HUES6 (cell line): ENCODE data around the gene DHRS1.
A peak's percentile ranks its signal among the peaks of the same experiment; 100 is the strongest.
"Not testable (repeated sequence)": the region's sequence is repeated elsewhere in the genome, so short reads cannot be mapped to it uniquely, and the experiment has no call there.

Source experiments
- H3K27ac ChIP-seq: 2 replicates; pipeline ENCODE4 v1.7.0; 2013; ENCODE audit warnings: low read depth, mild to moderate bottlenecking, low read length, inconsistent platforms
- H3K27me3 ChIP-seq: 2 replicates; pipeline ENCODE4 v1.6.1; 2013; ENCODE audit warnings: low read length; ENCODE audit not compliant: control insufficient read depth, insufficient read depth
- H3K36me3 ChIP-seq: 2 replicates; pipeline ENCODE4 v1.6.1; 2013; ENCODE audit warnings: low read length; ENCODE audit not compliant: control insufficient read depth, insufficient read depth
- H3K4me1 ChIP-seq: 2 replicates; pipeline ENCODE4 v1.6.1; 2013; ENCODE audit warnings: low read length; ENCODE audit not compliant: control insufficient read depth, insufficient read depth
- H3K4me3 ChIP-seq: 2 replicates; pipeline ENCODE4 v1.5.1; 2013; ENCODE audit warnings: low read depth, low read length
- H3K9ac ChIP-seq: one replicate; pipeline ENCODE4 v1.6.1; 2013; ENCODE audit warnings: mild to moderate bottlenecking, low read length
- H3K9me3 ChIP-seq: 2 replicates; pipeline ENCODE4 v1.6.1; 2013; ENCODE audit warnings: low read depth, low read length; ENCODE audit not compliant: control insufficient read depth, insufficient read depth

The DHRS1 gene

GRCh38 chr14:24251880-24252288 lies 47.7 kb downstream of the DHRS1 start:
- Histone ChIP-seq H3K36me3 (peaks cover 5% of the 10 kb centered on the region; the same call in 1 of the 2 replicates), H3K4me1 (no peaks in the 10 kb centered on the region), H3K4me3 (no peak overlapping the region), H3K9ac (no peak overlapping the region), H3K9me3 (no peaks in the 10 kb centered on the region), H3K27me3 (no peaks in the 10 kb centered on the region), H3K27ac (no peak overlapping the region)

- Histone ChIP-seq H3K27me3 (no peaks in the 10 kb centered on the region), H3K9me3 (no peaks in the 10 kb centered on the region), H3K36me3 (peaks cover 5% of the 10 kb centered on the region; the same call in 1 of the 2 replicates), H3K4me3 (no peak overlapping the region), H3K4me1 (no peaks in the 10 kb centered on the region), H3K27ac (no peak overlapping the region), H3K9ac (no peak overlapping the region)
Measured at GRCh38 chr14:24250354-24250753, 49.2 kb downstream of the DHRS1 start.

GRCh38 chr14:24249230-24250021 lies 50.2 kb downstream of the DHRS1 start:
- Histone ChIP-seq H3K4me3 (no peak overlapping the region), H3K4me1 (no peaks in the 10 kb centered on the region), H3K27me3 (no peaks in the 10 kb centered on the region), H3K9me3 (no peaks in the 10 kb centered on the region), H3K36me3 (no peaks in the 10 kb centered on the region), H3K9ac (no peak overlapping the region), H3K27ac (no peak overlapping the region)

DNA sequence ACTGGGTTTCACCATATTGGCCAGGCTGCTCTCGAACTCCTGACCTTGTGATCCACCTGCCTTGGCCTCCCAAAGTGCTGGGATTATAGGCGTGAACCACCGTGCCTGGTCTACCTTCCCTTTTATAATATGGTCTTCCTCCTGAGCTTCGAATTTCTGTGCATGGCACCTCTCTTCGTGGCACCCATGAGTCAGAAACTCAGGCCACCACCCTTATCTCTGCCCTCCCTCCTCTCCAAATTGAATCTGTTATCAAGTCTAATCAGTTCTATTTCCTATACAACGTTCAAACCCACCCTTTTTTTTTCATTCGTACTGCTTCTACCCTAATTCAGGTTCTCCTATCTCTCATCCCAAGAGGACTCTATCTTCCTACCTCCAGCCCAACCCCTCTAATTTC lies 52.2 kb downstream of the DHRS1 start:
- no peak overlapping the region for H3K9ac ChIP-seq
- peaks cover 6% of the 10 kb centered on the region; the same call in 1 of the 2 replicates for H3K4me1 ChIP-seq
- H3K27ac ChIP-seq: no peak overlapping the region

GRCh38 chr14:24246765-24247212 lies 52.8 kb downstream of the DHRS1 start:
- H3K27ac ChIP-seq: no peak overlapping the region
- no peaks in the 10 kb centered on the region for H3K9me3 ChIP-seq
- H3K4me1 ChIP-seq: peaks cover 6% of the 10 kb centered on the region; the same call in 1 of the 2 replicates
- no peaks in the 10 kb centered on the region for H3K36me3 ChIP-seq
- no peak overlapping the region for H3K9ac ChIP-seq
- no peak overlapping the region for H3K4me3 ChIP-seq
- no peaks in the 10 kb centered on the region for H3K27me3 ChIP-seq

More for the DNA sequence above, 52.2 kb downstream of the DHRS1 start:
- Histone ChIP-seq H3K4me3 (no peak overlapping the region), H3K36me3 (no peaks in the 10 kb centered on the region), H3K27me3 (no peaks in the 10 kb centered on the region), H3K9me3 (no peaks in the 10 kb centered on the region)

GRCh38 chr14:24245350-24245749 lies 54.2 kb downstream of the DHRS1 start:
- not testable (repeated sequence) for H3K27me3 ChIP-seq, H3K4me3 ChIP-seq, H3K9me3 ChIP-seq, H3K9ac ChIP-seq, H3K36me3 ChIP-seq, H3K27ac ChIP-seq, H3K4me1 ChIP-seq

DNA sequence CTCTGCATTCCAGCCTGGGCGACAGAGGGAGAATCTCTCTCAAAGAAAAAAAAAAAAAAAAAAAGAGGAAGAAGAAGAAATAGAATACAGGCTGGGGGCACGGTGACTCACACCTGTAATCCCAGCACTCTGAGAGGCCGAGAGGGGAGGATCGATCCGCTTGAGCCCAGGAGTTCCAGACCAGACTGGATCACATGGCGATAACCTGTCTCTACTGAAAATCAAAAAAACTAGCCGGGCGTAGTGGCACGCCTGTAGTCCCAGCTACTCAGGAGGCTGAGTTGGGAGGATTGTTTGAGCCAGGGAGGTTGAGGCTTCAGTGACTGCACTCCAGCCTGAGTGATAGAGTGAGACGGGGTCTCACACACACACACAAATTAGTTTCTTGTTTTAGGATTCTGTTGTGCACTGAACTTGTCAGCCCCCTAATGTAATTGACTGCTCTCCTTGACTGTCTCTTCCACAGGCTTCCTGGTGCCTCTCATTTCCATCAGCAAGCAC lies 56.2 kb downstream of the DHRS1 start:
- H3K9me3 ChIP-seq: no peaks in the 10 kb centered on the region
- peak overlapping the region; percentile 80 for H3K9ac ChIP-seq
- H3K4me1 ChIP-seq: peaks cover 10% of the 10 kb centered on the region
- peak overlapping the region; percentile 92 for H3K4me3 ChIP-seq
- H3K27ac ChIP-seq: peak overlapping the region; percentile 95; the same call in 1 of the 2 replicates
- H3K36me3 ChIP-seq: peaks cover 28% of the 10 kb centered on the region
- no peaks in the 10 kb centered on the region for H3K27me3 ChIP-seq

DNA sequence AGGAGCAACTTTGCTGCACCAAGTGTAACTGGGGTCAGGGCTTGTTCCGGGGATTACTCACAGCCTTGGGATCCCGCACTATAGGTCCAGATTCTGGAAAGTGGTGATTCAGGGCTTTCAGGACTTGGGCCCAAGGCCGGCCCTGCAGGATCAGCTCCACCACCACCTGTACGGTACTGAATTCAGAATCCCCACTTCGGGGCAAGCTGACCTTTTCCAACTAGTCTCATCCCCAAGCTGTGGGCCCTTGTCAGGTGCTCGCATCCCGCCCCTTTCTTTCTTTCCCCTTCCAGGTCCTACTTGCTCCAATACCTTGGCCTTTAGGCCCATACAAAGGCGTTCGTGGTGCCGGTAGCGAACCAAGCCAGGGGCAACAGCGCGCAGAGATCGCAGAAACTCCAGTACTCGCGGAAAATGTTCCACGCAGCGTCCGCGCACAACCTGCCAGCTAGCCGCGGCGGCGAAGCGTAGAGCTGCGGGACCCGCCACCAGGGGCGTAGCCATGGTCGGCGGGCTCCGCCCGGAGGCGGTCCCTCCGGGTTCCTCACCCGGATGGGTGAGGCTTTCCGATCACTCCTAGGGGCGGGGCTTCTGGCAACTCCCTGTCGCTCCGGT lies 57.6 kb downstream of the DHRS1 start:
- Histone ChIP-seq H3K9me3 (no peaks in the 10 kb centered on the region), H3K4me3 (peak overlapping the region; percentile 92), H3K27me3 (no peaks in the 10 kb centered on the region), H3K9ac (peak overlapping the region; percentile 80), H3K4me1 (peaks cover 10% of the 10 kb centered on the region), H3K27ac (peak overlapping the region; percentile 95), H3K36me3 (peaks cover 42% of the 10 kb centered on the region)
